Activated T-cell treated with anti-CD3 and anti-CD28 coated beads, Interleukin-2, amount 50 U/mL, for 72 hours (primary cell): ENCODE results near the gene SPINT2. TPM values are rescaled to one million over a fixed set of nuclear protein-coding genes. Genes with fewer than 3 reads are reported as not detected.
"Not testable (repeated sequence)": the region's sequence is repeated elsewhere in the genome, so short reads cannot be mapped to it uniquely, and the experiment has no call there.

Source experiments
- ATAC-seq, 2 donors: fragments of 150-1000 bp; cut with Tn5 transposase; replicated peaks in 1 of 2; 2 replicates each; pipeline ENCODE4 v1.10.0; 2021; ENCODE audit warnings: moderate library complexity in 2 of 2, mild to moderate bottlenecking in 1 of 2
- DNase-seq, 2 donors: peaks; one replicate each; pipeline ENCODE4 v3.0.0; 2021 to 2022; ENCODE audit warnings: mixed read lengths in 1 of 2
- H3K27ac Mint-ChIP-seq: one replicate; pipeline ENCODE4 v1.8.0; 2022; ENCODE audit warnings: mild to moderate bottlenecking, moderate library complexity, mixed read lengths
- H3K27me3 Mint-ChIP-seq: one replicate; pipeline ENCODE4 v1.8.0; 2022; ENCODE audit warnings: low read depth, mixed read lengths
- H3K36me3 Mint-ChIP-seq, 2 donors: one replicate each; pipeline ENCODE4 v1.8.0; 2022; ENCODE audit warnings: mixed read lengths in 2 of 2, mild to moderate bottlenecking in 1 of 2; ENCODE audit not compliant: insufficient read depth in 2 of 2
- H3K4me1 Mint-ChIP-seq: one replicate; pipeline ENCODE4 v1.8.0; 2022; ENCODE audit warnings: low read depth, mixed read lengths
- H3K4me3 Mint-ChIP-seq, 2 donors: one replicate each; pipeline ENCODE4 v1.8.0; 2022; ENCODE audit warnings: mild to moderate bottlenecking in 2 of 2, mixed read lengths in 2 of 2, moderate library complexity in 2 of 2
- H3K9me3 Mint-ChIP-seq, 2 donors: one replicate each; pipeline ENCODE4 v1.8.0; 2022; ENCODE audit warnings: mixed read lengths in 2 of 2
- total RNA-seq, 2 donors: library from RNA; stranded (reverse); gene quantifications; one replicate each; pipeline ENCODE4 v1.2.3, GENCODE V29; 2022

The SPINT2 gene
- total RNA-seq, 2 donors from 2014 or later, result 89.1 to 115 TPM

- no peaks in the 10 kb centered on the region for H3K27me3 Mint-ChIP-seq
- ATAC-seq, result no peak
- no peak for DNase-seq
- H3K27ac Mint-ChIP-seq, result no peak overlapping the region
- H3K4me1 Mint-ChIP-seq, result no peaks in the 10 kb centered on the region
- no peak overlapping the region for H3K4me3 Mint-ChIP-seq
- no peaks in the 10 kb centered on the region for H3K9me3 Mint-ChIP-seq
- H3K36me3 Mint-ChIP-seq, result peaks cover 3 to 7% of the 10 kb centered on the region in 2 donors
These were observed 67.4 kb downstream of the SPINT2 start for GRCh38 chr19:38331728-38332127.

GRCh38 chr19:38333245-38333644 lies 68.9 kb downstream of the SPINT2 start:
- H3K27me3 Mint-ChIP-seq, result no peaks in the 10 kb centered on the region
- peaks cover 6% of the 10 kb centered on the region for H3K4me1 Mint-ChIP-seq
- H3K9me3 Mint-ChIP-seq, result no peaks in the 10 kb centered on the region
- DNase-seq, result no peak
- H3K27ac Mint-ChIP-seq, result no peak overlapping the region
- ATAC-seq, result no peak
- H3K36me3 Mint-ChIP-seq, result no peaks in the 10 kb centered on the region
- no peak overlapping the region for H3K4me3 Mint-ChIP-seq

GRCh38 chr19:38335949-38336637 lies 71.7 kb downstream of the SPINT2 start:
- peak; percentile 78 for ATAC-seq
- peaks cover 0 to 1% of the 10 kb centered on the region in 2 donors for H3K36me3 Mint-ChIP-seq

GRCh38 chr19:38336638-38337359 lies 72.4 kb downstream of the SPINT2 start:
- ATAC-seq (peak; percentile 71), DNase-seq (peak; percentile 97 to 99)
- H3K4me3 Mint-ChIP-seq, result peak overlapping the region; percentile 94 to 99
- peak overlapping the region; percentile 95 for H3K27ac Mint-ChIP-seq
- no peaks in the 10 kb centered on the region for H3K27me3 Mint-ChIP-seq
- peaks cover 12% of the 10 kb centered on the region for H3K4me1 Mint-ChIP-seq
- peaks cover 0 to 1% of the 10 kb centered on the region in 2 donors for H3K36me3 Mint-ChIP-seq
- H3K9me3 Mint-ChIP-seq, result no peaks in the 10 kb centered on the region

More at GRCh38 chr19:38335949-38336637, 71.7 kb downstream of the SPINT2 start:
- H3K4me1 Mint-ChIP-seq, result peaks cover 12% of the 10 kb centered on the region
- peak overlapping the region; percentile 95 for H3K27ac Mint-ChIP-seq
- H3K4me3 Mint-ChIP-seq, result peak overlapping the region; percentile 94 to 99
- DNase-seq, result peak; percentile 97 to 99
- no peaks in the 10 kb centered on the region for H3K27me3 Mint-ChIP-seq
- H3K9me3 Mint-ChIP-seq, result no peaks in the 10 kb centered on the region

- Mint-ChIP-seq H3K9me3 (no peaks in the 10 kb centered on the region), H3K27ac (peak overlapping the region; percentile 95), H3K27me3 (no peaks in the 10 kb centered on the region), H3K4me3 (peak overlapping the region; percentile 94 to 99), H3K36me3 (peaks cover 0 to 1% of the 10 kb centered on the region in 2 donors), H3K4me1 (peaks cover 12% of the 10 kb centered on the region)
- no peak for ATAC-seq
- no peak for DNase-seq
These were observed 72.9 kb downstream of the SPINT2 start for GRCh38 chr19:38337360-38337653.

- H3K4me1 Mint-ChIP-seq, result peaks cover 12% of the 10 kb centered on the region
- not testable (repeated sequence) for H3K36me3 Mint-ChIP-seq, DNase-seq, H3K27ac Mint-ChIP-seq, ATAC-seq, H3K9me3 Mint-ChIP-seq, H3K27me3 Mint-ChIP-seq
- H3K4me3 Mint-ChIP-seq, result peak overlapping the region in 1 of 2 donors; percentile 20
These were observed 74.6 kb downstream of the SPINT2 start for GRCh38 chr19:38339011-38339410.

DNA sequence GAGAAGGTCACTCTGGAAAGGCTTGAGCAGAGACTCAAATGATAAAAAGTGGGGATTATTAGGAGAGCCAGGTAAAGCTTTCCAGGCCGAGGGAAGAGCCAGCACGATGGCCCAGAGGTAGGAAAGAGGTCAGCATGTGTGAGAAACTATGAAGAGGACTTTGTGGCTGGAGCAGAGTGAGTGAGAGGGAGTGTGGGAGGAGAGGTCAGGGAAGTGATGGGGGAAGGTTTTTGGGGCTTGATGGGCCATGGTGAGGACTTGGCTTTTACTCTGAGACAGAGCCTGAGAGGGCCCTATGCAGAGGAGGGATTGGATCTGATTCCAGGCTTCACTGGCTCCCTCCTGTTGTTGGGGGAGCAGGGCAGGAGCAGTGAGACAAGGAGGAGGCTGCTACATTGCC lies 76.6 kb downstream of the SPINT2 start:
- DNase-seq, result no peak
- peaks cover 12% of the 10 kb centered on the region for H3K4me1 Mint-ChIP-seq
- no peak overlapping the region for H3K27ac Mint-ChIP-seq
- H3K4me3 Mint-ChIP-seq, result no peak overlapping the region
- no peaks in the 10 kb centered on the region for H3K9me3 Mint-ChIP-seq
- no peak for ATAC-seq
- no peaks in the 10 kb centered on the region for H3K27me3 Mint-ChIP-seq
- peaks cover 0 to 1% of the 10 kb centered on the region in 2 donors for H3K36me3 Mint-ChIP-seq

Other genes with a start within 250 kb of the SPINT2 start
- under 1 TPM; 0.65 to 0.99 TPM for gene DPF1, start 40.4 kb upstream of the SPINT2 start, total RNA-seq
- gene PPP1R14A, start 8.2 kb upstream of the SPINT2 start, total RNA-seq, result 1 to 10 TPM; 1.7 to 3.8 TPM
- gene C19orf33, start 39.7 kb downstream of the SPINT2 start, total RNA-seq, result not detected
- 10 to 100 TPM; 70.3 TPM for gene YIF1B, start 51.4 kb downstream of the SPINT2 start, total RNA-seq
- gene KCNK6, start 55.3 kb downstream of the SPINT2 start, total RNA-seq, result 10 to 100 TPM; 10.2 to 10.3 TPM
- gene CATSPERG, start 71.3 kb downstream of the SPINT2 start, total RNA-seq, result 1 to 10 TPM; 6.4 to 6.7 TPM
- gene PSMD8, start 110.0 kb downstream of the SPINT2 start, total RNA-seq, result 100 to 1,000 TPM; 136 to 168 TPM
- gene GGN, start 123.5 kb downstream of the SPINT2 start, total RNA-seq, result 1 to 10 TPM in 1 of 2 donors, under 1 TPM in 1; 0.43 to 1.4 TPM
- gene SPRED3, start 124.1 kb downstream of the SPINT2 start, total RNA-seq, result 1 to 10 TPM; 1.7 to 4.2 TPM
- 10 to 100 TPM; 41.0 to 45.1 TPM for gene FAM98C, start 138.5 kb downstream of the SPINT2 start, total RNA-seq
- 10 to 100 TPM; 10.1 to 11.3 TPM for gene RASGRP4, start 161.6 kb downstream of the SPINT2 start, total RNA-seq
- gene RYR1, start 169.1 kb downstream of the SPINT2 start, total RNA-seq, result 1 to 10 TPM; 3.3 to 5.3 TPM